Measurements from ENCODE around the gene FRMD5. TPM values are rescaled to one million over a fixed set of nuclear protein-coding genes. Genes with fewer than 3 reads are reported as not detected.

FRMD5 gene
- total RNA-seq, 1 donor from 2014 or later, result 43.0 TPM

- intact Hi-C loops (cut with DNase I), result no loop called here
- DNase-seq (ENCODE audit: missing footprints) (no peak), ATAC-seq (no peak)
Observed at GRCh38 chr15:43954181-43954621, 240.9 kb downstream of the FRMD5 start.

GRCh38 chr15:43953402-43953801 lies 241.7 kb downstream of the FRMD5 start:
- intact Hi-C loops (cut with DNase I), result no loop called here
- no peak for DNase-seq (ENCODE audit: missing footprints)
- ATAC-seq, result no peak

- no peak for ATAC-seq
- intact Hi-C loops (cut with DNase I), result no loop called here
- DNase-seq (ENCODE audit: missing footprints), result no peak
Observed at GRCh38 chr15:43950531-43950930, 244.5 kb downstream of the FRMD5 start.

GRCh38 chr15:43948691-43949325 lies 246.3 kb downstream of the FRMD5 start:
- ATAC-seq (no peak), DNase-seq (ENCODE audit: missing footprints) (no peak)
- intact Hi-C loops (cut with DNase I), result no loop called here

- no peak for DNase-seq (ENCODE audit: missing footprints)
- intact Hi-C loops (cut with DNase I), result no loop called here
- ATAC-seq, result no peak
Observed at GRCh38 chr15:43943511-43943910, 251.6 kb downstream of the FRMD5 start.

GRCh38 chr15:43942194-43942593 lies 252.9 kb downstream of the FRMD5 start:
- ATAC-seq (no peak), DNase-seq (ENCODE audit: missing footprints) (no peak)
- intact Hi-C loops (cut with DNase I), result no loop called here

- intact Hi-C loops (cut with DNase I), result no loop called here
- no peak for DNase-seq (ENCODE audit: missing footprints)
Observed at GRCh38 chr15:43941555-43941954, 253.5 kb downstream of the FRMD5 start.

GRCh38 chr15:43941071-43941470 lies 254.0 kb downstream of the FRMD5 start:
- DNase-seq (ENCODE audit: missing footprints), result no peak
- ATAC-seq, result no peak
- intact Hi-C loops (cut with DNase I), result no loop called here

More at GRCh38 chr15:43941555-43941954, 253.5 kb downstream of the FRMD5 start:
- ATAC-seq, result no peak

- intact Hi-C loops (cut with DNase I), result no loop called here
- ATAC-seq (no peak), DNase-seq (ENCODE audit: missing footprints) (no peak)
Observed at GRCh38 chr15:43939070-43939469, 256.0 kb downstream of the FRMD5 start.

GRCh38 chr15:43934480-43934879 lies 260.6 kb downstream of the FRMD5 start:
- ATAC-seq, result no peak
- intact Hi-C loops (cut with DNase I), result no loop called here
- DNase-seq (ENCODE audit: missing footprints), result no peak

- ATAC-seq (no peak), DNase-seq (ENCODE audit: missing footprints) (no peak)
- intact Hi-C loops (cut with DNase I), result no loop called here
Observed at GRCh38 chr15:43932907-43933306, 262.2 kb downstream of the FRMD5 start.

GRCh38 chr15:43931790-43932435 lies 263.2 kb downstream of the FRMD5 start:
- no peak for DNase-seq (ENCODE audit: missing footprints)
- no peak for ATAC-seq
- intact Hi-C loops (cut with DNase I), result no loop called here

- DNase-seq (ENCODE audit: missing footprints) (no peak), ATAC-seq (no peak)
- intact Hi-C loops (cut with DNase I), result no loop called here
Observed at GRCh38 chr15:43931119-43931518, 264.0 kb downstream of the FRMD5 start.

- ATAC-seq, result peak; percentile 84
- intact Hi-C loops (cut with DNase I), result no loop called here
Observed at GRCh38 chr15:43930556-43930955, 264.5 kb downstream of the FRMD5 start.

GRCh38 chr15:43930079-43930478 lies 265.0 kb downstream of the FRMD5 start:
- intact Hi-C loops (cut with DNase I), result no loop called here
- DNase-seq (ENCODE audit: missing footprints), result no peak
- no peak for ATAC-seq

More at GRCh38 chr15:43930556-43930955, 264.5 kb downstream of the FRMD5 start:
- no peak for DNase-seq (ENCODE audit: missing footprints)

GRCh38 chr15:43928152-43928551 lies 266.9 kb downstream of the FRMD5 start:
- intact Hi-C loops (cut with DNase I), result no loop called here
- ATAC-seq, result no peak

GRCh38 chr15:43927203-43927602 lies 267.9 kb downstream of the FRMD5 start:
- intact Hi-C loops (cut with DNase I), result no loop called here
- ATAC-seq, result no peak
- DNase-seq (ENCODE audit: missing footprints), result no peak

More at GRCh38 chr15:43928152-43928551, 266.9 kb downstream of the FRMD5 start:
- no peak for DNase-seq (ENCODE audit: missing footprints)

GRCh38 chr15:43923553-43923952 lies 271.5 kb downstream of the FRMD5 start:
- ATAC-seq (peak; percentile 37), DNase-seq (ENCODE audit: missing footprints) (no peak)
- intact Hi-C loops (cut with DNase I), result no loop called here

- intact Hi-C loops (cut with DNase I), result no loop called here
- DNase-seq (ENCODE audit: missing footprints) (no peak), ATAC-seq (no peak)
Observed at GRCh38 chr15:43922021-43922420, 273.1 kb downstream of the FRMD5 start.

GRCh38 chr15:43920815-43921214 lies 274.3 kb downstream of the FRMD5 start:
- no peak for ATAC-seq
- intact Hi-C loops (cut with DNase I), result no loop called here
- no peak for DNase-seq (ENCODE audit: missing footprints)

- intact Hi-C loops (cut with DNase I), result no loop called here
- DNase-seq (ENCODE audit: missing footprints) (no peak), ATAC-seq (no peak)
Observed at GRCh38 chr15:43920254-43920600, 274.8 kb downstream of the FRMD5 start.

All from Right ventricle myocardium inferior (tissue), 1 donor.